Renal pelvis (tissue), 4 donors: Measurements from ENCODE around the gene PLEKHB2. TPM values are rescaled to one million over a fixed set of nuclear protein-coding genes. Genes with fewer than 3 reads are reported as not detected.
"Not testable (repeated sequence)": the region's sequence is repeated elsewhere in the genome, so short reads cannot be mapped to it uniquely, and the experiment has no call there.

Source experiments
- DNase-seq: peaks from one replicate; pipeline ENCODE4 v3.0.0-alpha.2; 2013
- polyA plus RNA-seq, 3 donors: library from polyadenylated mRNA; unstranded; fragments of 120-200 nt; gene quantifications; one replicate each; pipeline ENCODE4 v1.2.1, GENCODE V29; 2013; ENCODE audit not compliant: insufficient read length in 3 of 3

PLEKHB2 gene
- polyA plus RNA-seq, 3 donors, result 74.8 to 92.9 (median 87.0) TPM

DNA sequence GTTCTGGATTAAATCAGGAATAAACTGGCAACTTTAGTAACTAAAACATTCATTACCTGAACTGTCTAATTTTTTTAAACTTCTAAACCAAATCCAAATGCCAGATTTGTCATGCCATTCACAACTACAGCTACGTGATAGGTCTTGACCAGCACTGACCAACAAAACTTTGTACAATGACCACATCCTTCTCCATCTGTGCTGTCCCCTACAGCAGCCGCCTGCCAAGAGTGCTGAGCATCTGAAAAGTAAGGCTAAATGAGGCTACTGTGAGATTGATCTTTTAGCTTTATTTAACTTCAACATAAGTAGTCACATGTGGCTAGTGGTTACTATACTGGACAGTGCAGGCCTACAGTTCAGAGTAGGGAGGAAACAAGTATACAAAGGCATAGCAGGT is 19.5 kb upstream of the PLEKHB2 start:
- no peak for DNase-seq

GRCh38 chr2:131092458-131093005 is 12.6 kb upstream of the PLEKHB2 start:
- no peak for DNase-seq

DNA sequence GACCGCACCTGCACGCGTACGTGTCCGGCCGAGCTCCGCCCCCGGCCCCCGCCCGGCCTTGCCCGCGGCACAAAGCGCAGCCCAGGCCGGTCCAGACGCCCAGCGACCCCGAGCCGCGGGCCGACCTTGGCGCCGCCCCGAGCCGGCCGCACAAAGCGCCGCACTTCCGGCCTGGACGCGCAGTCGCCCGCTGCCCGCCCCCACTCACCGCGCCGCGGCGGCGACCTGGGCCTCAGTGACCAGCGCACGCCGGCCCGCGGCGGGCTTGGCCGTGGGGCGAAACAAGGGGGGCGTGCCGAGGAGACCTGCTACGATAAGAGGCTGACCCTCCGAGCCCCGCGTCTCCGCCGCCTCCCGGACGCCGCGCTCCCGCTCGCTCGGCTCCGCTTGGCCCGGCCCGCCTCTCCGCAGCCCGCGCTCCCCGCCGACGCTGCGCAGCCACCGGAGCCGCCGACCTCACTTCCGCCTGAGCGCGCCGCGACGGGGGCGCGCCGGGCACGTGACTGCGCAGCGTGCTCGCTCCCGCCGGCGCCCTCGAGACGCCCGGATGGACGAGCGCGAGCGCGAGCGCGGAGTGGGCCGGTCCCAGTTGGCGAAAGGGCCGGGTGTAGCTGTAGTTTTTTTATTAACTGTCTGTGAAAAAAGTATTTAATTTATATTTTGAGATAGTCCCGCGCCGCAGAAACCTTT is 12.0 kb upstream of the PLEKHB2 start, which contains the start of gene FAM168B:
FAM168B (minus strand) TSS at position 455 of the 690 bp plus-strand sequence. CDS start 10,814 bp downstream, outside the sequence.
- peak; percentile 90 for DNase-seq

GRCh38 chr2:131093696-131094462 is 11.3 kb upstream of the PLEKHB2 start:
- DNase-seq, result no peak

DNA sequence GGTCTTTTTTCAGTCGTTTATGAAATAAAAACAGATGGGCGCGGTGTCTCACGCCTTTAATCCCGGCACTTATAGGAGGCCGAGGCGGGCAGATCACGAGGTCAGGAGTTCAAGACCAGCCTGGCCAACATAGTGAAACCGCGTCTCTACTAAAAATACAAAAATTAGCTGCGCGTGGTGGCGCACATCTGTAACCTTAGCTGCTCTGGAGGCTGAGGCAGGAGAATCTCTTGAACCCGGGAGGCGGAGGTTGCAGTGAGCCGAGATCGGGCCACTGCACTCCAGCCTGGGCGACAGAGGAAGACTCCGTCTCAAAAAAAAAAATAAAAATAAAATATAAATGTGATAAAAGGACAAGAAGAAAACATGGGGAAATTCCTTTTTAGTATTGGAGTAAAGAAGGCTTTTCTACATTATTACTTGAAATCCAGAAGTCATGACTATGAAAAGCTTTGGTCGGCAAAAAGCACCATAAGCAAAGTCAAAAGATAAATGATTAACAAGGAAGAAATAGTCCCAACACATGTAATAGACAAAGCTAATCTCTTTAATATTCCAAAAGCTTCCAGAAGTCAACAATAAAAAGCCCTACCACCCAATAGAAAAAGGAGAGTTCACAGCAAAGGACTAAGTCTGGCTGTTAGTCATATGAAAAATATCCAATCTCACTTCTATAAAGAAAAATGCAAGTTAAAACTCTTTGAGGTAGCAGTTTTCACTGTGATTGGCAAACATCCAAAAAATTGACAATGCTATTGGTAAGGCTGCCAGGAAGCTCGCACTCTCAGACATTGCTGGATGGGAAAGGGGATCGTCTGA is 10.5 kb upstream of the PLEKHB2 start:
- no peak for DNase-seq

GRCh38 chr2:131103165-131103564 is 2.0 kb upstream of the PLEKHB2 start:
- no peak for DNase-seq

GRCh38 chr2:131104487-131105155 is 515 bp upstream of the PLEKHB2 start:
- no peak for DNase-seq

- DNase-seq, result peak; percentile 29
Measured at GRCh38 chr2:131105950-131106801, 1.0 kb downstream of the PLEKHB2 start.

- no peak for DNase-seq
Measured at GRCh38 chr2:131112529-131112928, 7.4 kb downstream of the PLEKHB2 start.

DNA sequence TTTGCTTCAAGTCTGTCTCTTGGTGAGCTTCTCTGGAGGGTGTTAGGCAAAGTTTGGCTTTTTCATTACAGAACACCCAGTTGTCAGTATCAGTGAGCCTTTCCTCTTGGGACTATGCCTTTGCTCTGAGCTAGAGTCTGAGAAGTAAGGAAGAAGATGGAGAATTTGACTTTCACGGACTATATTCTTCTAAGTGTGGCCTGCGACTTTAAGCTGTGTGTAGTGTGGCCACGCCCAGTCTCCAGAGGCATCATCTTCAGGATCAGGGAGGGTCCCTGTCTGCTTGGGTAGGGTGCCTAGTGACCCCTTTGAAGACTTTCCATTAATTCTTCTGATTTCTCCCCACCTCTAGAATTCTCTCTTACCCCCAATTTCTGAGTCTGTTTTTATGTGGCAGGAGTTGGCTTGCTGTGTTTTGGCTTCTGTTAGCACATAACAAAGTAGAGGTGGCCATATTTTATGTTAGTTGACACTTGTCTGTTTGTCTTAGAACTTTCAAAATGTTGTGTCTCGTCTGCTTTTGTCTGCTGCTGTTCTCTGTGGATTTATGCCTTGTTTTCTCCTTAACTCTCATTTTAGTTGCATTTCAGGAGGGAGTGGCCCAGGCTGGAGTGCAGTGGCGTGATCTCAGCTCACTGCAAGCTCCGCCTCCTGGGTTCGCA is 8.6 kb downstream of the PLEKHB2 start:
- DNase-seq, result no peak

DNA sequence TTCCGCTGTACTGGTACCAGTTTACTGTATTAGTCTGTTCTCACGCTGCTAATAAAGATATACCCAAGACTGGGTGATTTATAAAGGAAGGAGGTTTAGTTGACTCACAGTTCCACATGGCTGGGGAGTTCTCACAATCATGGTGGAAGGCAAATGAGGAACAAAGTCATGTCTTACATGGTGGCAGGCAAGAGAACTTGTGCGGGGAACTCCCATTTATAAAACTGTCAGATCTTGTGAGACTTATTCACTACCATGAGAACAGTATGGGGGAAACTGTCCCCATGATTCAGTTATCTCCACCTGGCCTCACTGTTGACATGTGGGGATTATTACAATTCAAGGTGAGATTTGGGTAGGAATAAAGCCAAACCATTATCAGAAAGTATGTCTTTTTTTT is 9.8 kb downstream of the PLEKHB2 start:
- DNase-seq, result not testable (repeated sequence)

DNA sequence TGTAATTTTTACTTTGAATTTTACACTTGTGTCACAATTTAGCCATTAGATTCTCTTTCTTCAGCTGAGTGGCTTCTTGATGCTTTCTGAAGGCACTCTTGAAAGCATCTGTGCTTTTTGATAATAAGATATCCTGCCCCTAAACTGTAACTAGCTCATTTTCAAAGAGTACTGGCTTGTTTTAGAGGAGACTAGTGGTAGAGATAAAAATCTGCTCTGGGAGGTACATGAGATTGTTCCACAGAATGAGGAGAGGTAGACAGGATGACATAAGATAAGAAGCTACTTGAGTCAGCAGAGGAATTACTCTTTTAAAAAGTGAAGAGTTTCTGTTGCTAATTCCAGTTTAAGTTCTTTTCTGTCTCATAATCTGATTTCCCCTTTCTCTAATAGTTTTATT is 10.6 kb downstream of the PLEKHB2 start:
- DNase-seq, result no peak

- DNase-seq, result no peak
Measured at GRCh38 chr2:131120815-131121317, 15.7 kb downstream of the PLEKHB2 start.

GRCh38 chr2:131121464-131121863 is 16.3 kb downstream of the PLEKHB2 start:
- DNase-seq, result no peak

GRCh38 chr2:131122496-131122895 is 17.4 kb downstream of the PLEKHB2 start:
- DNase-seq, result no peak

GRCh38 chr2:131123192-131123591 is 18.1 kb downstream of the PLEKHB2 start:
- no peak for DNase-seq

- DNase-seq, result no peak
Measured at GRCh38 chr2:131125195-131125757, 20.1 kb downstream of the PLEKHB2 start.

DNA sequence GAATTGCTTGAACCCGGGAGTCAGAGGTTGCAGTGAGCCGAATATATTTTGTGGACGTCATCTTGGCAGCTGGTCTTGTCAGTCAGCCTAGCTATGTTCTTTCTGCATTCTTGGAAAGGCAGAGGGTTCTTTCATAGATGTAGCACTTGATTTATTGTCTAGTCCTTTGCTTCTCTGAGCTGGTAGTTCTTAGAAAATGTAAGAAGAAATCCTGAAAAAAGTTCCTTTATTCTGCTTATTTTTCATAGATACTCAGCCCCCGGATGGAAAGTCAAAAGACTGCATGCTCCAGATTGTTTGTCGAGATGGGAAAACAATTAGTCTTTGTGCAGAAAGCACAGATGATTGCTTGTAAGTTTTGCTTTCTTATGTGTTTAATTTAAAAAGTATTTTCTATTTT is 21.3 kb downstream of the PLEKHB2 start:
- no peak for DNase-seq

- DNase-seq, result no peak
Measured at GRCh38 chr2:131127076-131127475, 21.9 kb downstream of the PLEKHB2 start.
